Tibial nerve (tissue), 4 donors: Measurements from ENCODE around the gene AHCYL2. TPM values are rescaled to one million over a fixed set of nuclear protein-coding genes. Genes with fewer than 3 reads are reported as not detected.

Experiments
- DNase-seq, 2 donors: peaks; one replicate each; pipeline ENCODE4 v3.0.0-alpha.2; 2019; ENCODE audit warnings: low spot score in 2 of 2
- H3K27ac ChIP-seq, 4 donors: fragments of 200-600 bp; sonication (generic) in 3 of 4; one replicate each; pipeline ENCODE4 v1.5.1; 2017 to 2019; ENCODE audit warnings: mild to moderate bottlenecking in 1 of 4
- H3K27me3 ChIP-seq, 2 donors: fragments of 200-600 bp; sonication (generic) in 1 of 2; one replicate each; pipeline versions ENCODE4 v1.5.1 to v1.6.0; 2017 to 2019
- H3K36me3 ChIP-seq, 3 donors: fragments of 200-600 bp; sonication (generic); one replicate each; pipeline ENCODE4 v1.5.1; 2018 to 2019
- H3K4me1 ChIP-seq, 4 donors: fragments of 200-600 bp; sonication (generic) in 3 of 4; one replicate each; pipeline ENCODE4 v1.5.1; 2017 to 2019
- H3K4me3 ChIP-seq, 4 donors: fragments of 200-600 bp; sonication (generic) in 3 of 4; one replicate each; pipeline ENCODE4 v1.5.1; 2017 to 2019; ENCODE audit warnings: mild to moderate bottlenecking in 1 of 4, moderate library complexity in 1 of 4
- H3K9me3 ChIP-seq, 4 donors: fragments of 200-600 bp; sonication (generic) in 3 of 4; one replicate each; pipeline ENCODE4 v1.5.1; 2017 to 2019
- CTCF ChIP-seq, 5 experiments: fragments of 200-600 bp in 3 of 5; fragments of 450-650 bp in 2 of 5; sonication (generic) in 3 of 5; IDR thresholded peaks; one replicate each; pipeline ENCODE4 v1.5.1; 2016 to 2019; ENCODE audit warnings: antibody characterized with exemption in 5 of 5, mild to moderate bottlenecking in 3 of 5, moderate library complexity in 2 of 5
- EP300 ChIP-seq, 2 donors: sonication (generic); formaldehyde crosslinking; IDR thresholded peaks; one replicate each; pipeline ENCODE4 v1.6.1; 2017; ENCODE audit warnings: antibody characterized with exemption in 2 of 2, mild to moderate bottlenecking in 1 of 2
- POLR2A ChIP-seq, 2 donors: fragments of 450-650 bp; IDR thresholded peaks; one replicate each; pipeline ENCODE4 v1.6.1; 2017; ENCODE audit warnings: antibody characterized with exemption in 2 of 2, mild to moderate bottlenecking in 2 of 2, moderate library complexity in 2 of 2
- WGBS, 2 donors: methylation state at CpG; one replicate each; pipeline ENCODE4 v1.1.5; 2018; 5-methylcytosine and 5-hydroxymethylcytosine counted together
- total RNA-seq, 4 donors: library from RNA; depleted of rRNA; stranded (reverse); fragments of >200 nt; gene quantifications; one replicate each; pipeline ENCODE4 v1.1.0, GENCODE V29; 2016

Gene AHCYL2
- total RNA-seq, 4 donors from 2014 or later = 21.6 to 42.9 (median 30.9) TPM

- Histone ChIP-seq H3K4me3 (no peak overlapping the region), H3K9me3 (no peaks in the 10 kb centered on the region), H3K36me3 (no peaks in the 10 kb centered on the region), H3K4me1 (peaks cover 0 to 11% (median 1%) of the 10 kb centered on the region in 4 donors), H3K27me3 (no peaks in the 10 kb centered on the region), H3K27ac (no peak overlapping the region)
- DNase-seq = no peak
- TF ChIP-seq EP300 (IDR thresholded peaks at IDR 0.05) (no peak), CTCF (IDR thresholded peaks at IDR 0.05) (no peak), POLR2A (IDR thresholded peaks at IDR 0.05) (no peak)
- WGBS, 2 donors = 55 to 64% methylated on average over 4 of the region's 4 CpGs
These were observed 39.7 kb downstream of the AHCYL2 start for GRCh38 chr7:129264534-129264933.

GRCh38 chr7:129265328-129265727 lies 40.5 kb downstream of the AHCYL2 start:
- WGBS, 2 donors = 61 to 73% methylated on average over 1 of the region's 1 CpG
- no peak overlapping the region for H3K27ac ChIP-seq
- no peaks in the 10 kb centered on the region for H3K27me3 ChIP-seq
- no peaks in the 10 kb centered on the region for H3K9me3 ChIP-seq
- no peaks in the 10 kb centered on the region for H3K36me3 ChIP-seq
- H3K4me3 ChIP-seq = no peak overlapping the region
- no peak for DNase-seq
- TF ChIP-seq CTCF (IDR thresholded peaks at IDR 0.05) (no peak), POLR2A (IDR thresholded peaks at IDR 0.05) (no peak), EP300 (IDR thresholded peaks at IDR 0.05) (no peak)
- H3K4me1 ChIP-seq = peaks cover 0 to 10% (median 0%) of the 10 kb centered on the region in 4 donors

- Histone ChIP-seq H3K4me3 (no peak overlapping the region), H3K27me3 (no peaks in the 10 kb centered on the region), H3K9me3 (no peaks in the 10 kb centered on the region), H3K4me1 (peaks cover 0 to 10% (median 0%) of the 10 kb centered on the region in 4 donors), H3K36me3 (no peaks in the 10 kb centered on the region), H3K27ac (no peak overlapping the region)
- no peak for DNase-seq
- 91 to 92% methylated on average over 6 of the region's 6 CpGs for WGBS, 2 donors
- TF ChIP-seq POLR2A (IDR thresholded peaks at IDR 0.05) = no peak
- no peak for TF ChIP-seq EP300 (IDR thresholded peaks at IDR 0.05)
- no peak for TF ChIP-seq CTCF (IDR thresholded peaks at IDR 0.05)
These were observed 41.4 kb downstream of the AHCYL2 start for GRCh38 chr7:129266181-129266580.

DNA sequence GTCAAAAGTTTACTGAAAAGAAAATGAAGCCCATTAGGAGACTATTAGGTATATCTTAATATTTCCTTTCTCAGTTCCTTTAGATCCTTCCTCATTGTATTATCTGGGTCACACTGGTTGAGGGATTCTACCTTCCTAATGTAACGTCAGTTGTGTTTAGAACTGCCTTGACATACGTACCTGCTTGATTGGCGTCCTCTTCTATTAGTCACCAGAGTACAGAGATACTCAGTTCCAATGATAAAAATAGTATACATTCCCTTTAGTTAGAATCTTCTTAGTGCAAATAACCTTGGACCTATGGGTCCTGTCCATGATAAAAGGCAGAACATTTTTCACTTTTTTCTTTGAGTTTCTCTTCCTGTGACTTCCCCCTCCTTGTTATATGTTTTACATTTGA lies 45.2 kb downstream of the AHCYL2 start:
- WGBS, 2 donors = 87 to 88% methylated on average over 3 of the region's 3 CpGs
- TF ChIP-seq POLR2A (IDR thresholded peaks at IDR 0.05) (no peak), CTCF (IDR thresholded peaks at IDR 0.05) (no peak), EP300 (IDR thresholded peaks at IDR 0.05) (no peak)
- Histone ChIP-seq H3K27me3 (no peaks in the 10 kb centered on the region), H3K36me3 (peaks cover 0 to 16% (median 0%) of the 10 kb centered on the region in 3 donors), H3K27ac (no peak overlapping the region), H3K9me3 (peaks cover 0 to 10% (median 0%) of the 10 kb centered on the region in 4 donors), H3K4me3 (no peak overlapping the region), H3K4me1 (peaks cover 0 to 3% (median 0%) of the 10 kb centered on the region in 4 donors)
- DNase-seq = no peak

DNA sequence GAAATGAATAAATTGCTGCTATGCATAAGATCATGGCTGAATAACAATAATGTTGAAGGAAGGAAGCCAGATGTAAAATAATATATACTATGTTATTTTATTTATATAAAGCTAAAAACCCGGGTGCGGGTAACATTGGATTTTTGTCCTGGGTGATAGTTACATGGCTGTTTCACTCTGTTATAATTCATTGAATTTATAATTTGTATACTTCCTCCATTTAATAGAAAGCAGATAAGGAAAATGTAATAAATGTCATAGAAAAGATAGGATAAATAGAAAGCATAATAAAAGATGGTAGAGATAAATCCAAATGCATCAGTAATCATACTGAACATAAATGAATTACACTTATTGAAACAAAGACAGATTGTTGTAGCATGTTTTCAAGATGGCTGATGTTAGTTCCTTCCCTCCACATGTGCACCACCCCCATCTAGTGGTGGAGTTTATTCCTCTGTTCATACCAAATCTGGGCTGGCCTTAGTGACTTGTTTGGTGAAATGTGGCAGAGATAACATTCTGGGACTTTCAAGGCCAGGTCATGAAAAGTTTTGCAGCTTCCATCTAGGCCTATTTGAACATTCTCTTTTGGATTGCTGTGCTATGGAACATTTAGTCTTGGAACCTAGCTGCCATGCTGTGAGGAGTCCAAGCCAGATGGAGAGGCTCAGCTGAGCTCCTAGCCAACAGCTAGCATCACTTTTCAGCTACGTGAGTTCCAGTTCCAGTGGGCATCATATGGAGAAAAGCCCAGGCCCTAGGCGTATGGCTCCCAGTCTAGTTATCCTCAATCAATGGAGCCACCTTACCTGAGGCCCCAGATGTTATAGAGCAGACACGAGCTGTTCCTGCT lies 46.9 kb downstream of the AHCYL2 start:
- TF ChIP-seq POLR2A (IDR thresholded peaks at IDR 0.05) (no peak), CTCF (IDR thresholded peaks at IDR 0.05) (peak; percentile 14 to 61 (median 45)), EP300 (IDR thresholded peaks at IDR 0.05) (no peak)
- peak in 1 of 2 donors; percentile 80 for DNase-seq
- H3K27me3 ChIP-seq = no peaks in the 10 kb centered on the region
- WGBS, 2 donors = 74 to 76% methylated on average over 5 of the region's 5 CpGs
- H3K4me3 ChIP-seq = no peak overlapping the region
- peaks cover 0 to 16% (median 0%) of the 10 kb centered on the region in 3 donors for H3K36me3 ChIP-seq
- peaks cover 0 to 3% (median 0%) of the 10 kb centered on the region in 4 donors for H3K4me1 ChIP-seq
- no peak overlapping the region for H3K27ac ChIP-seq
- peaks cover 0 to 10% (median 0%) of the 10 kb centered on the region in 4 donors for H3K9me3 ChIP-seq
